MM.1S (cell line): ENCODE data around the gene RPE65.

ENCODE experiments used
- EZH2 ChIP-seq: fragments of 300-600 bp; sonication (generic); optimal IDR thresholded peaks from 2 replicates; pipeline ENCODE3; 2017; ENCODE audit warnings: low read depth, mild to moderate bottlenecking, antibody characterized with exemption, low read length, mixed read lengths
- EZH2phosphoT487 ChIP-seq: fragments of 300-600 bp; sonication (generic); IDR thresholded peaks from 2 replicates; pipeline ENCODE4 v1.6.1; 2018; ENCODE audit warnings: antibody characterized with exemption, low read length
- TF ChIP-seq, protein P1 (sequence below): fragments of 300-600 bp; sonication (generic); IDR thresholded peaks from 2 replicates; pipeline ENCODE4 v1.5.1; 2016; ENCODE audit warnings: antibody characterized with exemption, low read length, mixed read lengths

DNA sequence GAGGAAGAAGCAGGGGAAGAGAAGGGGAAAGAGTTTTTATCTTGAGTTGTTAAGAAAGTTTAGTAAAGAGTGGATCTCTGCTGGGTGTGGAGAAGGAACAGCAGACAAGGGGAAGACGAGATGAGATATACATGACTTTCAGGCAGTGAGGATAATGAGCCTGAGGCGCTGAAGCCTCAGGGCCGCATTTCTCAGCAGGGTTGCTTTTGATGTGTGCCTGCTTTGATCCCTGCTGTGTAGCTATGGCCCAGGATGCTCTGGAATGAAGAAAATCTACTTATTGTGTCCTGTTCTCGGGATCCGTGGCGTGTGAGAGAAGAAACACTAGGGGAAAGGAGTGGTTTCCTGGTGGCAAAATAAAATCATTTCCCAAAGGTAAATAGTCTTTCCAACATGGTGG is 15.1 kb upstream of the RPE65 start:
- TF ChIP-seq, protein P1, sequence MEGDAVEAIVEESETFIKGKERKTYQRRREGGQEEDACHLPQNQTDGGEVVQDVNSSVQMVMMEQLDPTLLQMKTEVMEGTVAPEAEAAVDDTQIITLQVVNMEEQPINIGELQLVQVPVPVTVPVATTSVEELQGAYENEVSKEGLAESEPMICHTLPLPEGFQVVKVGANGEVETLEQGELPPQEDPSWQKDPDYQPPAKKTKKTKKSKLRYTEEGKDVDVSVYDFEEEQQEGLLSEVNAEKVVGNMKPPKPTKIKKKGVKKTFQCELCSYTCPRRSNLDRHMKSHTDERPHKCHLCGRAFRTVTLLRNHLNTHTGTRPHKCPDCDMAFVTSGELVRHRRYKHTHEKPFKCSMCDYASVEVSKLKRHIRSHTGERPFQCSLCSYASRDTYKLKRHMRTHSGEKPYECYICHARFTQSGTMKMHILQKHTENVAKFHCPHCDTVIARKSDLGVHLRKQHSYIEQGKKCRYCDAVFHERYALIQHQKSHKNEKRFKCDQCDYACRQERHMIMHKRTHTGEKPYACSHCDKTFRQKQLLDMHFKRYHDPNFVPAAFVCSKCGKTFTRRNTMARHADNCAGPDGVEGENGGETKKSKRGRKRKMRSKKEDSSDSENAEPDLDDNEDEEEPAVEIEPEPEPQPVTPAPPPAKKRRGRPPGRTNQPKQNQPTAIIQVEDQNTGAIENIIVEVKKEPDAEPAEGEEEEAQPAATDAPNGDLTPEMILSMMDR: no peak
- TF ChIP-seq EZH2 (no peak), EZH2phosphoT487 (no peak)
